MCF 10A (cell line): ENCODE data around the gene NOTO. TPM values are rescaled to one million over a fixed set of nuclear protein-coding genes. Genes with fewer than 3 reads are reported as not detected.

Experiments
- BruUV-seq: library from RNA; stranded (reverse); fragments of 400-500 nt; replicated peaks from 2 replicates; lab custom pipeline; 2021; lab: Mats Ljungman, UMichigan
- CTCF ChIA-PET: fragments of 300-600 bp; sonication (Branson Sonifier 250); formaldehyde crosslinking; extraction: SDS; loops from one replicate; lab custom pipeline; 2021; ENCODE audit warnings: antibody characterized with exemption, inconsistent platforms; lab: Yijun Ruan, JAX
- POLR2A ChIA-PET: fragments of 300-600, 350-650 bp; sonication (Branson Sonifier 250); formaldehyde crosslinking; extraction: SDS; loops from one replicate; lab custom pipeline; 2020; ENCODE audit warnings: antibody characterized with exemption, inconsistent platforms; lab: Yijun Ruan, JAX
- DNase-seq: peaks from one replicate; pipeline ENCODE4 v3.0.0-alpha.2; 2018; ENCODE audit not compliant: unreplicated experiment
- H3K27ac Mint-ChIP-seq: one replicate; pipeline ENCODE4 v1.8.0; 2022; ENCODE audit warnings: mild to moderate bottlenecking, low read depth, mixed read lengths; ENCODE audit not compliant: unreplicated experiment
- H3K27me3 Mint-ChIP-seq: one replicate; pipeline ENCODE4 v1.8.0; 2022; ENCODE audit warnings: mixed read lengths; ENCODE audit not compliant: insufficient read depth, unreplicated experiment
- H3K36me3 Mint-ChIP-seq: one replicate; pipeline ENCODE4 v1.8.0; 2022; ENCODE audit warnings: mild to moderate bottlenecking, moderate library complexity, mixed read lengths; ENCODE audit not compliant: insufficient read depth, unreplicated experiment
- H3K4me1 Mint-ChIP-seq: one replicate; pipeline ENCODE4 v1.8.0; 2022; ENCODE audit warnings: mixed read lengths; ENCODE audit not compliant: insufficient read depth, unreplicated experiment
- H3K4me3 Mint-ChIP-seq: one replicate; pipeline ENCODE4 v1.8.0; 2022; ENCODE audit warnings: mild to moderate bottlenecking, moderate library complexity, mixed read lengths; ENCODE audit not compliant: unreplicated experiment
- H3K9me3 Mint-ChIP-seq: one replicate; pipeline ENCODE4 v1.8.0; 2022; ENCODE audit warnings: mixed read lengths; ENCODE audit not compliant: unreplicated experiment
- intact Hi-C: fragments of 100-400 bp; cut with micrococcal nuclease; formaldehyde crosslinking; loops from 2 replicates; pipeline ENCODE4 v1.14.1; 2022
- total RNA-seq: library from RNA; stranded (reverse); gene quantifications from 2 replicates; pipeline ENCODE4 v1.2.3, GENCODE V29; 2022
- TF ChIP-seq, protein P1 (sequence below): fragments of 200-600 bp; IDR thresholded peaks from one replicate; pipeline ENCODE4 v1.8.0; 2022; ENCODE audit warnings: antibody characterized with exemption, mild to moderate bottlenecking; ENCODE audit not compliant: unreplicated experiment

The NOTO gene
- total RNA-seq, 1 experiment from 2014 or later = not detected

DNA sequence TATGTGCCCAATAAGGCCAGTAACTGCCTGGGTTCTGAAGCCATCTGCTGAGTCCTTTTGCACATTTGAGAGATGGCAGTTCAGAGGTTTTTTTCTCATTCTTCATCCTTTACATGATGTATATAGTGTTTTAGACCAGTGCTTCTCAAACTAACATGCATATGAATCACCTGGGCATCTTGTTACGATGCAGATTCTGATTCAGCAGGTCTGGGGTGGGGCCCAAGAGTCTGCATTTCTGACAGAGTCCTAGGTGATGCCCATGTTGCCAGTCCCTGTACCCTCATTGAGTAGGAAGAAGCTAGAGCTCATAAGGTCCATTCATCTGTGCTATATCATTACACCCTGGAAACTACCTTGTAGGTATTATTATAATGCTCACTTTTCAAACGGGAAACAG is 15.5 kb downstream of the NOTO start:
- no TSS peak for BruUV-seq
- Mint-ChIP-seq H3K36me3 (peaks cover 32% of the 10 kb centered on the region), H3K4me3 (no peak overlapping the region), H3K27ac (no peak overlapping the region), H3K9me3 (no peaks in the 10 kb centered on the region), H3K4me1 (peaks cover 31% of the 10 kb centered on the region), H3K27me3 (no peaks in the 10 kb centered on the region)
- intact Hi-C loops = no loop called here
- TF ChIP-seq, protein P1, sequence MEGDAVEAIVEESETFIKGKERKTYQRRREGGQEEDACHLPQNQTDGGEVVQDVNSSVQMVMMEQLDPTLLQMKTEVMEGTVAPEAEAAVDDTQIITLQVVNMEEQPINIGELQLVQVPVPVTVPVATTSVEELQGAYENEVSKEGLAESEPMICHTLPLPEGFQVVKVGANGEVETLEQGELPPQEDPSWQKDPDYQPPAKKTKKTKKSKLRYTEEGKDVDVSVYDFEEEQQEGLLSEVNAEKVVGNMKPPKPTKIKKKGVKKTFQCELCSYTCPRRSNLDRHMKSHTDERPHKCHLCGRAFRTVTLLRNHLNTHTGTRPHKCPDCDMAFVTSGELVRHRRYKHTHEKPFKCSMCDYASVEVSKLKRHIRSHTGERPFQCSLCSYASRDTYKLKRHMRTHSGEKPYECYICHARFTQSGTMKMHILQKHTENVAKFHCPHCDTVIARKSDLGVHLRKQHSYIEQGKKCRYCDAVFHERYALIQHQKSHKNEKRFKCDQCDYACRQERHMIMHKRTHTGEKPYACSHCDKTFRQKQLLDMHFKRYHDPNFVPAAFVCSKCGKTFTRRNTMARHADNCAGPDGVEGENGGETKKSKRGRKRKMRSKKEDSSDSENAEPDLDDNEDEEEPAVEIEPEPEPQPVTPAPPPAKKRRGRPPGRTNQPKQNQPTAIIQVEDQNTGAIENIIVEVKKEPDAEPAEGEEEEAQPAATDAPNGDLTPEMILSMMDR = no peak
- DNase-seq = no peak
- ChIA-PET POLR2A (interaction anchor here (1.4 to 6.3 kb wide), 2 partner anchors 13 to 19 kb away, joined by 3 to 74 read pairs; partner anchors contain the start of genes CCT7 and PRADC1), CTCF (interaction anchor here (0.6 to 1.9 kb wide), 6 partner anchors 9 to 1871 kb away, joined by 3 to 7 read pairs (median 6); partner anchors contain the start of gene PRADC1)

DNA sequence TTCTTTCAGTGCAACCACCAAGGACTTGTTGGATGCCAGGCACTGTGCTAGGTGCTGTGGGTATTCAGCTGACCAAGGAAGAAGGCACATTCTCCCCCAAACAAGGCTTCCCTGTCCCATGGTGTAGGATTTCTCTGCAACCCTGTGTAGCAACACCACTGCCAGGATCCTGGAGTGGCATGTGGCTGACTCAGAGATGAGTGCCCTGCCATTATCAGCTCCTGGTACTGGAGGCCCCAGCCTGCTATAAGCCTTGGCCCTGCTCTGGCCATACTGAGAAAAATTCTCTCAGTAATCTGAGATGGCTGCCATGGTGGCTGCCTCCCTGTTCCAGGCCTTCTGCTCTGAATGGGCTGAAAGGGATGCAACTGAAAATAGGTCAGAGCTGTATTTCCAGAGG is 15.9 kb downstream of the NOTO start:
- peaks cover 33% of the 10 kb centered on the region for H3K36me3 Mint-ChIP-seq
- H3K4me1 Mint-ChIP-seq = peaks cover 31% of the 10 kb centered on the region
- DNase-seq = peak; percentile 62
- no peaks in the 10 kb centered on the region for H3K27me3 Mint-ChIP-seq
- H3K4me3 Mint-ChIP-seq = no peak overlapping the region
- intact Hi-C loops = no loop called here
- POLR2A ChIA-PET = interaction anchor here (1.4 to 6.3 kb wide), 2 partner anchors 13 to 18 kb away, joined by 3 to 74 read pairs; partner anchors contain the start of genes CCT7 and PRADC1
- H3K27ac Mint-ChIP-seq = no peak overlapping the region
- H3K9me3 Mint-ChIP-seq = no peaks in the 10 kb centered on the region
- CTCF ChIA-PET = interaction anchor here (0.6 to 1.7 kb wide), 4 partner anchors 11 to 1871 kb away, joined by 3 to 7 read pairs (median 6); partner anchors contain the start of gene PRADC1
- TF ChIP-seq, protein P1 = no peak
- BruUV-seq = no TSS peak

DNA sequence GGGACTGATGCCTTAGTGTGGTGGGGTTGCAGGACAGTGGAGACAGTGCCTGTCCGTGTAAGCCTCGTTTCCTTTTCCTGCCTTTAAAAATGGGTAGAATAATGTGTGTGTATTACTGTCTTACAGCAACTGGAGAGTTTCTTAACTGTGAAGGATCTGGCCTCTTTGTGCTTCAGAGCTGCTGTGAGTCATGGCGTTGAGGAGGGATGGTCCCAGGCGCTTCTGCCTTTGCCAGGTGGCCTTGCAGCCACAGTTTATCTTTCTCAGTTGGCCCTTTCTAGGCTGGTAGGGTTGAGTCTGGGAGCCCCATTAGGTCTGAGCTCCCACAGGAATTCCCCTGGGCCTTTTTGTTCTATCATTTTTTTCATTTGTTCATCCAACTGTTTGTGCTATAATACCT is 21.4 kb downstream of the NOTO start:
- H3K27me3 Mint-ChIP-seq = no peaks in the 10 kb centered on the region

More for the DNA sequence above, 21.4 kb downstream of the NOTO start:
- no peak overlapping the region for H3K4me3 Mint-ChIP-seq
- TF ChIP-seq, protein P1 = no peak
- POLR2A ChIA-PET = interaction anchor here (0.6 to 2.4 kb wide), 4 partner anchors 9 to 46 kb away, joined by 4 to 8 read pairs (median 5); partner anchors contain the start of gene PRADC1
- H3K9me3 Mint-ChIP-seq = no peaks in the 10 kb centered on the region
- no peaks in the 10 kb centered on the region for H3K4me1 Mint-ChIP-seq
- H3K27ac Mint-ChIP-seq = no peak overlapping the region
- no peak for DNase-seq
- peaks cover 20% of the 10 kb centered on the region for H3K36me3 Mint-ChIP-seq
- CTCF ChIA-PET = interaction anchor here (0.7 to 3.8 kb wide), 3 partner anchors 11 to 153 kb away, joined by 3 to 20 read pairs (median 5); partner anchors contain the start of gene SMYD5
- no TSS peak for BruUV-seq
- intact Hi-C loops = no loop called here
